Prostate gland (tissue), 2 donors: Measurements from ENCODE around the gene KHNYN.

Experiments
- POLR2A ChIP-seq: fragments of 450-650 bp; IDR thresholded peaks from one replicate; pipeline ENCODE4 v1.6.1; 2016; ENCODE audit warnings: antibody characterized with exemption, mild to moderate bottlenecking
- POLR2AphosphoS5 ChIP-seq: sonication (generic); formaldehyde crosslinking; IDR thresholded peaks from one replicate; pipeline ENCODE4 v1.6.1; 2017; ENCODE audit warnings: antibody characterized with exemption
- TF ChIP-seq, protein P1 (sequence below), 4 experiments: fragments of 200-600 bp in 2 of 4; fragments of 450-650 bp in 2 of 4; sonication (generic) in 2 of 4; IDR thresholded peaks; 1 replicate in 3 of 4; 2 replicates in 1 of 4; pipeline ENCODE4 v1.5.1; 2016 to 2019; ENCODE audit warnings: antibody characterized with exemption in 4 of 4, mild to moderate bottlenecking in 2 of 4, moderate library complexity in 2 of 4

- TF ChIP-seq, protein P1, sequence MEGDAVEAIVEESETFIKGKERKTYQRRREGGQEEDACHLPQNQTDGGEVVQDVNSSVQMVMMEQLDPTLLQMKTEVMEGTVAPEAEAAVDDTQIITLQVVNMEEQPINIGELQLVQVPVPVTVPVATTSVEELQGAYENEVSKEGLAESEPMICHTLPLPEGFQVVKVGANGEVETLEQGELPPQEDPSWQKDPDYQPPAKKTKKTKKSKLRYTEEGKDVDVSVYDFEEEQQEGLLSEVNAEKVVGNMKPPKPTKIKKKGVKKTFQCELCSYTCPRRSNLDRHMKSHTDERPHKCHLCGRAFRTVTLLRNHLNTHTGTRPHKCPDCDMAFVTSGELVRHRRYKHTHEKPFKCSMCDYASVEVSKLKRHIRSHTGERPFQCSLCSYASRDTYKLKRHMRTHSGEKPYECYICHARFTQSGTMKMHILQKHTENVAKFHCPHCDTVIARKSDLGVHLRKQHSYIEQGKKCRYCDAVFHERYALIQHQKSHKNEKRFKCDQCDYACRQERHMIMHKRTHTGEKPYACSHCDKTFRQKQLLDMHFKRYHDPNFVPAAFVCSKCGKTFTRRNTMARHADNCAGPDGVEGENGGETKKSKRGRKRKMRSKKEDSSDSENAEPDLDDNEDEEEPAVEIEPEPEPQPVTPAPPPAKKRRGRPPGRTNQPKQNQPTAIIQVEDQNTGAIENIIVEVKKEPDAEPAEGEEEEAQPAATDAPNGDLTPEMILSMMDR (IDR thresholded peaks at IDR 0.05), result no peak
- TF ChIP-seq POLR2AphosphoS5 (no peak), POLR2A (no peak)
Observed at GRCh38 chr14:24382064-24382371, 47.7 kb upstream of the KHNYN start.
